Stimulated activated CD4-positive, alpha-beta T cell treated with anti-CD3 and anti-CD28 coated beads, Interleukin-4, amount 100 ng/mL, for 24 hours (primary cell): ENCODE data around the gene DPT.

Experiments used
- DNase-seq: peaks from one replicate; pipeline ENCODE4 v3.0.0-alpha.2; 2020

The DPT gene

DNA sequence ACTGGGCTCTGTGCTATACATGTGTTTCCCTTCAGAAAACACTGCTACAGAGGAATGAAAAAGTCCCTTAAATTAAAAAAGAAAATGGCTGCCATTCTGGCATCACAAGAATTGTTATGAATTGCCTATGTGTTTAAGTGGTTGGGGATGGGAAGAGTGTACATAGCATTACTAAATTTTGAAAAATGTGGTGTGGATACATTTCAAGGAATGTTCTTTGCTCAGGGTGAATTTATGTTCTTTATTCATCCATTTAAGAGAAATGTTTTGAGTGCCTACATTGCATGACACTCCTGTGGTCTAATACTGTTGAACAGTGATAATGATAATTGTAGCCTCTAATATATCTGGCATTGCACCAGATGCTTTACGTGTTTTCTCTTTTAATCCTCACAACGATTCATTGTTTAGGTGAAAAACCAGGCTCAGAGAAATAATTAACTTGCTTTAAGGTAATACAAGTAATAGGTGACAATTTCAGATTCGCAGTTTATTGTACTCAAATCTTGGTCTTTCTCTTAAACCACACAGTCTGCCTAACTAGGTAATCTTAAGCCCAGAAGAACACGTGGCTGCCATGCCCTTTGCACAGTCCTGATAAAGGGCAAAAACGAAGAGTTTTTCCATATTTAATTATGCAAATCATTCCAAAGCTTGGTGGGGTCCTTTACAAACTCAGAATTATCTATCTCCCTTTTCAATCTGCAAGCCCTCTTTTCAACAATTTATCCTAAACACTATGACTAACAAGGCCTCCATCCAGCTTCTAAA, 31.5 kb downstream of the DPT start:
- no peak for DNase-seq

DNA sequence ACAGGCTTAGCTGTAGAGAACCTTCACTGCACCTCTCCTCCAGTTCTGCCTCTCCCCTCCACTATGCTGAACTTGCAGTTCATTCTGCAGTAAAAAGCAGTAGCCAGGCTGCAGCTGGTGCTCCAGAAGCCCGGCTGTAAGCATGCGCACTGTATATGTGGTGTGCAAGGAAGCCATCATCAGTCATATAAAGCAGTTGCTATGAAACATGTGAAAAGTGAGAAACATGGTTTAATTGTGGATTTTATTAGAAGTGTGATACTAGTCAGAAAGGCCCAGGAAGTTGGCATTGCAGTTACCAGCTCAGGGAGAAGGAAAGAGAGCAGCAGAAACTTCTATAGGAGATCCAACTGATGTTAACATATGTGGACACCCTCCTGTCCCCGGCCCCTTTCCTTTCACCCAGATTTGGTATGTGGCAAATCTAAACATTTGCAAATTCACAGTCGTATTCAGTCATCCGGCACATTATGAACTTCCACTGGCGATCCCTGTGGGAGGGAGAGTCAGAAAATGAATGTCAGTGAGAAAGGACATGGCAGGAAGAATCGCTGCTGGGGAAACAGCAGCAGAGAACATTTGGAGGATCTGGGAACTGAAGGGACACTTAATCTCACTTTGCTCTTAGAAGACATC, 32.8 kb downstream of the DPT start:
- DNase-seq = no peak

DNA sequence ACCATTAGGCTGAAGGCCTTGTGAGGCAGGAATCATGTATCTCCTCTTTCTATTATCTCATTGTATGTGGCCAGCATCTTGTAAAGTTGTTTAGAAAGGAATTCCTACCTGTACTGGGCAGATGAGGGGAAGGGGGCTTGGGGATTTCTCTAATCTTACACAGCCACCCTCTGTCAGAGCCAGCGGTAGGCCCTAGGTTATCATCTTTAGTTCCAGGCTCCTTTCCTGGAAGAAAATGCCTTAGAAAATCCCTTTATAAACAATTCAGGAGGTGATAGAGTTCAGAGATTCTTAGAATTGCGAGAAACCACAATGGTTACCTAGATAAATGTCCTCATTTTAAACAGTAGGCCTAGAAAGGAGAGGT, 35.2 kb downstream of the DPT start:
- DNase-seq = no peak

DNA sequence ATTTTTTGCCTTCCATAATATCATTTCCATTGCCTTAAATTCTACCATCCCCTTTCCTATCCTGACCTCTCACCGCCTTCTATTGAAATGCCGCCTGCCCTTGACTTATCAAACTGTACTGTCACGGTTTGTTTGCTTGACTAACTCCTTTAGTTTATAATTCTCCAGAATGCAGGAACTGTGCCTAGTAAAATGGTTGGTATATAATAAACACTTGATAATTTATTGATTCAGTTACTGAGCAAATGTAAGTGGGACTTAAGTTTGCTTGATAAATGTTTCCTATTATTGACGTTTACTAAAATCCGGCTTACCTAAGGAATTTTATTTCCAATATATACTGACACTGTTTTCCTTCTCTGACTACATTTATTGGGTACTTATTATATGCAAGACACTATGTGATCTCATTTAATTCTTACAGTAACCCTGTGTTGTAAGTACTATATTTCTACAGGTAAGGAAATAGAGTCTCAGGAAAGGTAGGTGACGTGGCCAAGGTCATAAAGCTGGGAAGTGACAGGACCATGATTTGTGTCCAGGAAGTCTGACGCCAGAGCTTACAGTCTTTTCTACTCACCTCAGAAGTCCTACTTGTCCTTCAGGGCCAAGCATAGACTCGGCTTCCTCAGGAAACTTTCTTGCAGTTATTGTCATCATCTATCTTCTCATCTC, 35.7 kb downstream of the DPT start:
- no peak for DNase-seq

DNA sequence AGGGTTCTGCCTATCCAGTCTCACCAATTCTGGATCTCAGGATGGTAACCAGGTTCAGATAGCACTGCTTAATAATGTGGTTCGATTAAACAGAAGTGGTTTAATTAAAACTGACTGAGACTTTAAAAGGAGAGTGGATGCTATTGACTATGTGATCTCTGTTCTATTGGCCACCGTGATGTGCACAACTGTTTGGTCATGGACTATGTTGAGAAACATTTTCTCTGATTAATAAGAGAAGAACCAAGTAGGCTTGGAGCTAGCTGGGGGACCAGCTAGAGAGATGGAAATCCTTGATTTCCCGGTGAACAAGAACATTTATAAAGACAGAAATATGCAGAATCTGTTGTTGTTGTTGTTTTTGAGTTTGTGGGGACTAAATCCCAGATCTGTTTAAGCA, 36.5 kb downstream of the DPT start:
- no peak for DNase-seq

DNA sequence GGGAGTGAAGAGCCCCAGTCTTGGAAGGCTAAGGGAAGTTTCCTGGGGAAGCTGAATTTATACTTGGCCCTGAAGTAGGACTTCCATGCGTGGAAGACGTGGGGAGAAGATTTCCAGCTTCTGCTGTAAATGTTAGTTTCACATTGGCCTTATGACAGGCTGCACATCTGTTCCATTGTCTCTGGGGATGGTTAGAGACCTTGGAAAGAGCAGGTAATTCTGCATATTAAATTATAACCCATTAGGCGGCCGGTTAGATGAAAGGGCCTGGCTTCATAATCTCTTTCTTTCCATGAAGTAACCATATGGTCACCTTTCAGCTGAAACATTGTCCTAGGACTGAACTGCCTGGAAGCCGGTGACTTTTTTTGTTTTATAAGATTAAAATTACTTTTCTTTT, 37.5 kb downstream of the DPT start:
- no peak for DNase-seq

DNA sequence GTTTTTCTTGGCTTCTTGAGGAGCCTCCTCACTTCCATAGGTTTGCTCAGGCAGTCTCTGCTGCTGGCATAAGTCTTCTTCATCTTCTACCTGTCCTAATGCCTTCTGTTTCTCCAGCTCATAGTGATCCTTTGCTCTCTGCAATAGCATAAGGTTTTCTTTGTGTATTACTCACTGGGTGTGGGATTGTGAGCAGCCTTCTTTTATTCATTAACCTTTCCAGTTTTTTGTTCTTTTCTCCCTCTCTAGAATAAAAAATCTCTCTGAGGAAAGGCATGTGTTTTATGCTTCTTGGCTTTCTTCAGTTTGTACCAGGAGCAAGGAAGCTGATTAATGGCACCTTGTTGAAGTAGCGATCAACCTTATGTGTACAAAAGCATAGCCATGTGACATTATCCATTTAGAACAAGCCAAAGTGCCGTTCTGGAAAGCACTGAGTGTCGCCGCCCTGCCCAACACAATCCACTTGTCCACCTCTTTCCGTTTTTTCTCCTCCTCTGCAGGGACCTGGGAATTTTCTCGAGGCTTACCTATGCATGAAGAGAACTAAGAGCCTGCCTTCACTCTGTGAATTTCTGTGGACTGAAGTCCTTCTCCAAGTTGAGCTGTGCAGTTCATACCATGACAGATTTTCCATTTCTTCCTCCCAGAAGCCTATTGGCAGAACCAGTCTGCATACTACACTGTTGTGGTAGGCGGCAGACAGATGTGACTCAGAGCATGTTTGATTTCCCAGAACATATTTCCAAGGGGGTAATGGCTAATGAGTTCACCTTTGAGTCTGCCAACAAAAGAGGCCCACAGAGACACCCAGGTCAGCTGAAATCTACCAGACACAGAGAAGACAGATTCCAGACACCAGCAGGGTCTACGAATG, 39.0 kb downstream of the DPT start:
- no peak for DNase-seq

DNA sequence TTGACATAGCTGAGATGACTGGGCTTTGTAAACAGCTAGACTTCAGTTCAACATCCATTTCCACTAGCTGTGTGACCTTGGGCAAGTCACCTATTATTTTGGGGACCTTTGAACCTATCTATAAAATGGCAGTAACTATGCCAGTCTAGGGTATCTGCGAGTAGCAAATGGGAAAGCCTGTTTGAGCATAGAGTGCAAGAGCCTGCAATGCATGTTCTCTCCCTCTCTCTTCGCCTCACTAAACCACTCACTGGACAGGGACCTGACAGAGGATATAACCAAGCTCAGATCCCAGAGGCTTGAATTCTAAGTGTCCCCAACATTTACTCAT, 39.7 kb downstream of the DPT start:
- no peak for DNase-seq

DNA sequence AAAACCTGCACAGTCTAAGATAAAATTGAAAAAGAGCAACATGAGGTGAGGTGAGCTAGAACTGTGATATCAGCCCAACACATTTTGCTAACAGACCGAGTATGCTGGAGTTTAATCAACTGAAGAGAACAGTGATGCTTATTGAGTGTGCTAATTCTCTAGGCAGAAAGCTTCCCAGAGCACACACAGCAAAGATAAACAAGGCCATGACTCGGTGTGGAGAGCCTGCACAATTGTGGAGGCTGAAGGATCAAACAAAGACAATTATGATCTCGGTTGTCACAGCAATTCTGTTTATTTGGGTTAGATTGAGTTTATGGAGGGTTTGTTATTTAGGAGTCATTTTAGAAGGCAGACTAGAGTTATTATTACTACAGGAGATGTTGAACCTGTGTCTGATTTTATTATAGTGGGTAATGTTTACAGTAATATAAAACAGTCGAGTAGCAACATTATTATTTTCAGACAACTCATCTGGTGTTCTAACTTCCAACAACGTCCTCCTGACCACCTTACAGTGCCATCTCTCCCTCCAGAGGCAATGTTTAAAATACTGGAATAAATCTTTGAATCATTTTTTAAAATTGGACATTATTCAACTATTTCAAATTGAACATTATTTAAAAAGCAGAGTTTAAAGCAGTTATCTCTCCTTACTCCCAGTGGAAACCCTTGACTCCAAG, 40.2 kb downstream of the DPT start:
- no peak for DNase-seq

DNA sequence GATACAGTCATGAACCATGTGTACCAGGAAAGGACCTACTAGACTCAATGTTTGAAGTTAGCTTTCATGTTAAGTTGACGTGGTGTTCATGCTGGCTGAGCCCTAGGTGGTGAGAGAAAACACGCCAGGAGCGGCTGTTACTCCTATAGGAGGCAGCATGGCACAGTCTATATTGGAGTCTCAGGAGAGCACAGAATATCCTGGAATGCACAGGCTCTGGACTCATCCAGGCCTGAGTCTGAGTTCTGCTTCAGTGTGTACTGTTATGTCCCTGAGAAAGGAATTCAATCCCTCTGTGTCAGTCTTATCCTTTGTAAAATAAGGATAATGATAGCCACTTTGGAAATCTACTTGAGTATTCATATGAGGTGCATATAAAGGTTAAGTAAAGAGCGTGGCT, 41.2 kb downstream of the DPT start:
- DNase-seq = no peak

DNA sequence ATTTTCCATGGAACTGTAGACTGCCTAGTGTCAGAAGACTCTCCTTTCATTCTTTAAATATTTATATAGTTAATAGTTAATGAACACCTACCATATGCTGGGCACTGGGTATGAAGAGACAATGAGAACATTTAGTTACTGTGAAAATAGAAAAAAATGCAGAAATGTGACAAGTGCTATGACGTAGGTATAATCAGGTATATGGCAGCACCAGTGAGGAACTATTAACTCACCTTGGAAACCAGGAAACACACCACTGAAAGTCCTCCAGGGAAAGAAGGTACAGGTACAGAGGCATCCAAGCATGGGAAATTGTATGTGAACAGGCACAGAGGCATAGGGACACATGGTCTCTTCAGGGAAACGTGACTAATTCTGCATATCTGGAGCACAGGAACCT, 42.3 kb downstream of the DPT start:
- no peak for DNase-seq

DNA sequence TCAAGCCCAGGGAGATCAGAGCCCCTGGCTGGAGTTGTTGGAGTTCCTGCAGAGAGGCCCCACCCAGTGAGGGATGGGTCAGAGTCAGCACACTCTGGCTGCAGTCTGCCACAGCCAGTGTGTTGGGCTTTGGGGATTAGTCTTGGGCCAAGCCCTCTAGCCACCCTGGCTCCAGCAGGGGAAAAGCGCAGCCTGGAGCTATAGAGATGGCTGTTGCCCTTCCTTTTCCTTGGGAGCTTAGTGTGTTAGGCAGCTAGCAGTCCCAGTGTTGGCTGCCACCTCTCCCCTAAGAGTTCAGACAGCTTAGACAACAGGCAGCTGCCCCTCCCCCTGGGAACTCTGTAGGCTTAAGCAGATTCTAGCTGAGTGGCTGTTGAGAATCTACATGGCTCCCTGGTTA, 45.1 kb downstream of the DPT start:
- DNase-seq = no peak

DNA sequence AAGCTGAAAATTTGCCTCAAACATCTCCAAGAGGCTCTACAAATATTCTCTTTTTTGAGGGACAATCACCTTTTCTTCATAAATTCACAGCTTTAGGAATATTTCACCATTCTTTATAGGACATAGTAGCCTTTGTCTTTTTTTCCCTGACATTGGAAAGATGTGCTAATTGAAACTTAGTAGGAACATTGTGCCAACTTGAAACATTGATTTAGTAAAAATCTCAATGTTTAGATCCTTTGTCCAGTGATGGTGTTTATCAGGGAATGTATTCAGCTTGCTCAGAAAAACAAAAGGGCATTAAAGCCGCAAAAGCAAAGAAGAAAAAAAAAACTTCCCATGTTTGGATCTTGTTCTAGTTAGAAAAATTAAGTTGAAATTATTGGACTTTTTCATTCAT, 52.1 kb downstream of the DPT start:
- DNase-seq = no peak

DNA sequence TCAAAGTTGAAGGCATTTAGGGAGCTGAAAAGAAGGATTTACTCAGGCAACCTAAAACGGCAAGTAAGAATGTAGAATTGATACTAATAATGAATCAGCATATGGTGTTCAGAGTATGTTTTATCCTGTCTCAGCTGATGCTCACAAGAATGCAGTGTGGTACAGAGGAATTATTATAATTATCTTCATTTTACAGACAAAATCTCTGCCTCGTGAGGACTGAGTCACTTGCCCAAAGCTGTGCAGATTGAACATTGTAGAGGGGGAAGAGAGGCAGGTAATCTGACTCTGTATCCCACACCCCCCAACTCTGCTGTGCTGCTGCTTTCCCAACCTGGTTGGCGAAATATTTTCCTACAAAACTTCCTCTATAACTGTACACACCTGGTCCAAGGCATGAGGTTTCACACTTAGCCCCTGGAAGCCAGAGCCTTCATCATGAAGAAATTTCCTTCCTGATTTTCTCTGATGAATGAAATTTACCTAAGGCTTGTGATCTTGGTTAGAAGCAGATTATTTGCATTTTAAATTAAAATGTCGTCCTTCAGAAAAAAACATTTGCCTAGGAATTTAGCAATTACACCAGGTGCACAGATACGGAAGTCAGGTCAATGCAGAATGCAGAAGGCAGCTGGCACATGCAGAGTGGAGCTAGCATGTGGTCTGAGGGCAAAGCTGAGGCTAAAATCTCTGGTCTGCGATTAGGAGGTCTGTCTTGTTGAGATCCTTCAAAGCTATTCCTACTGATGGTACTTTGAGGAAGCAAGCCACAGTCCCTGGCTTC, 52.8 kb downstream of the DPT start:
- no peak for DNase-seq

DNA sequence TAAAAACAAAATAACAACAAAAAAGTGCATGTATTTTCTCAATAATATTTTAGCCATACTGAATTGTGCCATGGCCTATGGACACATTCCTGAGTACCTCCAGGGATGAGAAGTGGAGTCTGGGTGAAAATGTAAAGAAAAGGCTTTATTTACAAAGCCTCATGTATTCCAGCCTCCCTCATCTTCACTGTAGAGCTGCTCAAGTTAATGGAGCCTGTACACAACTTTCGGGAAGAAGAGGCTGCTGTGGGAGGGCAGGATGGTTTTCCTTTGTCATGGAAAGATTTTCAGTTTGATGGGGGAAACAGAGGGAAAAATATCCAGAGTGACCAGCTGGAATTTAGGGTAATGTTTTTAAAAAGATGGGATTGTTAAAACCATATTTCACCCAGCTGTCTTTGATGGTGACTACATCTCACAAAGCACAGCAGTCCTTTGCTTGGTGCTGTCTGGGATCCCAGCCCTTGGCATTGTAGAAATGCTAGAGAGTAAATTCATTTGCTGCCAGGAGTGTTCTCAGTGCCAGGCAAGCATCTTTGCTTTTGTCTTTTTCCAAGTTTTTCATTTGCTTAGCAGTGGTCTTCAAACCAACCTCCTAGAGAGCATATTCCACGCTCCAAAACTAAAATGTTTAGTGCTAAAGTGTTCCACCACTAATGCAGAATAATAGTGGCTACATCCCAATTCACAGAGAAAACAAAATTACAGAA, 54.9 kb downstream of the DPT start:
- DNase-seq = no peak

DNA sequence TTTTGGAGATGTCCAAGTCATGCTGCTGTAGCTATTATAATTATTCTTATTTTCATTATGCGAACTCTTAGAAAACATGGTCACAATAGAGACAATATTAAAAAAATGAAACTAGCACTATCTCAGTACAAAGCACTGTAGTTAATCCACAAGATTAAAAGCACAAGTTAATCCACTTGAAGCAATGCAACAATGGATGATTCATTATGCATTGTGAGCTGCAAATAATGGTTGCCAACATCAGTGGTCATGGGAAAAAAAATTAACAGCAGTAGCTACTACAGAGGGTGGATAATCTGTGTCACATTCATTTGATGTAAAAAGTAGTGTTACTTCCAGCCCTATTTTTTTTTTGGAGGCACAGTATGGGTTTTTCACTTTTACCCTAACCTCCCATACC, 56.7 kb downstream of the DPT start:
- no peak for DNase-seq

DNA sequence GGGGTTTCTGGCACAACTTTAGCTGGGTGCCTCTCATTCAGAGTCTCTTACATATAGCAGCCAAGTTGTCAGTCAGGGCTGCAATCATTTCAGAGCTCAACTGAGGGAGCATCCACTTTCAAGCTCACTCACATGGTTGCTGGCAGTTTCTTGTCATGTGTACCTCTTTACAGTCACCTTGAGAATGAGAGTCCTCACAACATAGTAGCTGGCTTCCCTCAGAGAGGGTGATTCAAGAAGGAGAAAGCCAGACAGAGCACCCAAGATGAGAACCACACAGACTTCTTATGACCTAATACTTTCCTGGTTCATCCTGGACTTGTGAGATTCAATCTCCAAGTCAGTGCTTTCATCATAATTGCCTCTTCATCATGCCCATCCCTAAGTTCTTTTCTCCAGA, 57.2 kb downstream of the DPT start:
- DNase-seq = no peak

DNA sequence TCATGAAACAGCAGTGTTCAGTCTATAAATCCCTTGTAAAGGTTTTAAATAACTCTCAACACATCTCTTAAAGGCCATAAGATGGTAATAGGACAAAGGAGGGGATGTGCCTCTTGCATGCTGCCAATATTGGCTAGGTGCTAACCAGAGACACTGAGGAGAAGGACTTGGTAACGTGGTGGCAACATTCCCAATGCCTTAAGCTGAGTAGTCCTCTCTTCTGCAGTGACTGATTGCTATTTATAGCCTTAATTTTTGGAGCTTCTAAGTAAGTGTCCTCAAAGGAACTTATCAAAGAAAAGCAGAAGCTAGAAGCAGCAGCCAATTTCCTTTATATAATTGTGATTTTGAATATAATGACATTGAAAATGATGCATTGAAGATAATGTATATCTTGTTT, 63.0 kb downstream of the DPT start:
- DNase-seq = no peak

DNA sequence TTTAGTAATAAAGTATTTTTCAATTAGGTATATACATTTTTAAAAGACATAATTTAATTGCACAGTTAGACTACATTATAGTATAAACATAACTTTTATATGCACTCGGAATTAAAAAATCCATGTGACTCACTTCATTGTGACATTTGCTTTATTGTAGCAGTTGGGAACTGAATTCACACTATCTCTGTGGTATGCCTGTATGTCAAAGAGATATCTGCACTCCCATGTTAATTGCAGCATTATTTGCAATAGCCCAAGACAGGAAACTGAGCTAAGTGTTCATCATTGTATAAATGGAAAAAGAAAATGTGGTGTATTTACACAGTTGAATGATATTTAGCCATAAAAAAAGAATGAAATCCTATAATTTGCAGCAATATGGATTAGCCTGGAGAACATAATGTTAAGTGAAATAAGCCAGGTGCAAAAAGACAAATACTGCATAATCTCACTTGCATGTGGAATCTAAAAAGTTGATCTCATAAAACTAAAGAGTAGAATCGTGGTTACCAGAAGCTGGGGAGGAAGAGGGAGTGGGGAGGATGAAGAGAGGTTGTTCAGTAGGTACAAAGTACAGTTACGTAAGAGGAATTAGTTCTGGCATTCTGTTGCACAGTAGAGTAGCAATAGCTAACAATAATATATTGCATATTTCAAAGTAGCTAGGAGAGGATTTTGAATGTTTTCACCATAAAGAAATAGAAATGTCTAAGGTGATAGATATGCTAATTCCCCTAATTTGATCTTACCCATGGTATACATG, 64.8 kb downstream of the DPT start:
- no peak for DNase-seq

DNA sequence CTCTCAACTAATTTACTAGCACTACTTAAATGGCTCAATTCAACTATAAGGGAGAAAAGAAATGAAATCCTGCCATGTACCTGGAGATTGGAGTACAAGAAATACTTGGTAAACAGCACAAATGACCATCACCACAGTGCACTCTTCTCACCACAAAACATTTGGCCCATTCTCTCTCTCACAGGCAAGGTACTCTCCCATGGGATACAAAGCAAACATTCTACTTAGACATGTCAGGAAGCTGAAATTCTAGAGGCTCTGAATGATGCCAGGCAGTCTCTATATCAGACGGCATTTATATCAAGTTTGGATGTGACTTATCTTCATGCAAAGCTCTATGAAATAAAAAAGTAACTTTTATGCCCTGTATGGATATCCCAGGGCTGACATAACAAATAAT, 72.5 kb downstream of the DPT start:
- DNase-seq = no peak
